Ecto neural progenitor cell (in vitro differentiated cells): Measurements from ENCODE around the gene CDH23.
"Not testable (repeated sequence)": the region's sequence is repeated elsewhere in the genome, so short reads cannot be mapped to it uniquely, and the experiment has no call there.

Experiments
- DNase-seq: peaks from one replicate; pipeline ENCODE4 v3.0.0-alpha.2; 2018; ENCODE audit warnings: low spot score

Gene CDH23

GRCh38 chr10:71396711-71397295, at the start of gene CDH23:
CDH23 (plus strand) TSS chr10:71396920; CDS start chr10:71439832, 42,912 bp downstream.
- DNase-seq, result peak; percentile 81

DNA sequence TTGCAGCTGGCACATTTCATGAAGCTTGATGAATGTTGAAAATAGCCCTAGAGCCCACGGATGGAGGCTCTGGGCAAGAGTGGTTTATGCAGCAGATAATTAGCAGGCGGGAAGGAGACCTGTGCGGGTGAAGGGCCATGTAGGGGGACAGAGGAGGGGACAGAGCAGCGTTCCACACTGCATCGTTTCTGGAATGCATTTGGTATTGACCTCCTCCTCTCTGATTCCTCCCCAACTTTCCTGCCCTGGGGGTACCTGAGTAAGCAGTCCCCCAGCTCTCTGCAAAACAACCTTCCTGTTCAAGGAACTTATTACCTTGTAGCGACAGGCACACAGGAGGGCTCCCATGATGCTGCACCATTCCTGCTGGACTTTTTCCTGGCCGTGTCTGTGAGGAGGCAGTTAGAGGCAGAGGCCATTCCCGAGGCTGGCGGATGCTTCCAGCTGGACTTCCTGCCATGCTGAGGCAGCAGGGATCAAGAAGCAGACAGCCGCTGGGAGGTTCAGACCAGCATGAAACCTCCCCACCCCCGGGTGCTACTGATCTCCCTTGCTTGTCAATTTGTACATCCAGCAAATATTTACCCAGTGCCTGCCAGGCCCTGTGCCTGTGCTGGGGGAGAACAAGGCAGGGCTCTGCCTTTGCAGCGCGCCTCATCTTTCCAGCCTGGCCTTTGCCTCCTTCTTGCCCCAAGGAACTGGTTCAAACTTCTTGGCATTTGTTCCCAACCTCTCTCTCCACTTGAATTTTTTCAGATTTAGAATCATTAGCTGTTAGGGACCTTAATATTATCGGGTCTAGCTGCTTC, 48.9 kb upstream of the CDH23 start:
- DNase-seq, result no peak

DNA sequence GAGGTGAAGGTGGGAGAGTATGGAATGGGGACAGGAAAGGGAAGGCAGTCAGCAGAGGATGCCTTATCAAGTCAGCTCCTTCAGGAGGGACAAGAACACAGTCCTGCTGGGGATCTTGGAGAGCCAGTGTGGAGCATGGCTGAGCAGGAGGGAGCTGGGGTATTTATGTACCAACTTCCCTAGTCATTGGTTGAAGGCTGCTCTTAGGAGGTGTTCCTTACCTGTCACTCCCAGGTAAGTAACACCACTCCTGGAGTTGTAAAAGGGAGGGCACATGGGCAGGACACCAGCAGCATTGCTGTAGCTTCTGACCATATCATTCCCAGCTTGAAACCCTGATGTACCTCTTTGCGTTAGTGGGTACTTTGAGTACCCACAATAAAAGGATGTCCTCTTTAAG, 47.9 kb upstream of the CDH23 start:
- no peak for DNase-seq

GRCh38 chr10:71349406-71349805, 47.3 kb upstream of the CDH23 start:
- DNase-seq, result no peak

- DNase-seq, result no peak
Measured at GRCh38 chr10:71351087-71351486, 45.6 kb upstream of the CDH23 start.

GRCh38 chr10:71351628-71352319, 44.9 kb upstream of the CDH23 start:
- no peak for DNase-seq

DNA sequence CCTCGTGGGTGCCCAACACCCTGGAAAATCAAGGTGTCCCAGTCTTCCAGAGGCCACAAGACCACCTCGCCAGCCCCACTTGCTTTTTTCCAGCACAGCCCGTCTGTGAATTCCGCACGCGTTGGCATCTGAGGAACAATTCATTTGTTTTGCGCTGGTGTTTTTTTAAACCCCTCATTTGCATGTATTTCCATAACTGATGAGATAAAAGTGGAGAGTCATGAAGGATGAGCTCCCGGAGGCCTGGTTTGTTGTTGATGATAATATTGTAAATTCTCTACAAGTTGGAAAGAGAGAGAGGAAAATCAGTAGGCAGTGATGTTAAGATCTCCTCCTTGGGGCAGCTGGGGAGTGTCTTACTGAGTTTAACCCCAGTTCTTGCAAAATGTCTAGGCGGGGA, 43.1 kb upstream of the CDH23 start:
- no peak for DNase-seq

DNA sequence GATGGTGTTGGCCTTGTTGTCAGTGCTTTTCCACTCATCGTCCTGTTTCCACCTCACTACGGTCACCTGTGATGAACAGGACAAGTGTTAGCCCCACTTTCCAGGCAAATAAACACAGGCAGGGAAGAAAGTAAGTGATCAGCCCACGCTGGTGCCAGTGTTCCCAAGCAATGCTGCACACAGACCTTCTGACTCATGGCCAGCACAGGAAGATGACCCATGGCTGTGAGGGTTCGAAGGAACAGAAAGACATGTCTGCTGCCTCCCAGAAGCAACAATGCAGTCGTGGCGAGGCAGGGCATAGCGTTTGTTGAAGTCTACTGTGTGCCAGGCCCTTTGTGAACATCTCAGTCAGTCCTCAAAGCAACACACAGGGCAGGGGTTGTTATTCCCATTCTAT, 41.9 kb upstream of the CDH23 start:
- no peak for DNase-seq

GRCh38 chr10:71355886-71356285, 40.8 kb upstream of the CDH23 start:
- DNase-seq, result no peak

- no peak for DNase-seq
Measured at GRCh38 chr10:71357792-71358265, 38.9 kb upstream of the CDH23 start.

- DNase-seq, result no peak
Measured at GRCh38 chr10:71358277-71358676, 38.4 kb upstream of the CDH23 start.

- not testable (repeated sequence) for DNase-seq
Measured at GRCh38 chr10:71358906-71359305, 37.8 kb upstream of the CDH23 start.

DNA sequence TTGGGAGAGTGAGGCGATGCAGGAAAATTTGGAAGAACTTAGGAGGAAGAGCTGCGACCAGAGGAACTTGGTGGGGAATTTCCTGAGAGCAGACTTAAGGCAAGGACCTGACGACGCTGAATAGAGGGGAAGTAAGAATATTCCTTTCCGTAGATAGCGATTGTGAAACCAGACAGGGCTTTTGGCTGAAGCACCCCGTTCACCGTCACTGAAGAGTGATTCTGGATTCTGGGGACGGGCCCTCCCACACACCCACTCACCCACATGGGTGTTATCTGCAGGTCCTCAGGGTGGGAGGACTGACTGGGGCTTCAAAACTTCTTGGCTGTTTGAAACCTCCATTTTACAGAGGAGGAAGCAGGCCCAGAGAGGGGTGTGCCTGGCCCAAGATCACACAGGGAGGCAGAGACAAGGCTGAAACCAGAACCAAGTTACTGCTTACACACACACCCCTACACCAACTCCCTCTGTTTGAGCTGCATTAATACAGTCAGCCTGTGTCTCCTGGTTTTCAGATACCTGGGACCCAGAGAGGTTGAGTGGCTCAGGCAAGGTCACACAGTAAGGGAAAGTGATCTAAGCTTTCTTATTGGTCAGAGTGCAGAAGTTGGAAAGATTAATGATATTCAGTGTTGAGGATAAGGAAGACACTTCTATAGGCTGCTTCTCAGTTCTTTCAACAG, 37.2 kb upstream of the CDH23 start:
- DNase-seq, result no peak

- no peak for DNase-seq
Measured at GRCh38 chr10:71360735-71361134, 36.0 kb upstream of the CDH23 start.

- no peak for DNase-seq
Measured at GRCh38 chr10:71361581-71361980, 35.1 kb upstream of the CDH23 start.

DNA sequence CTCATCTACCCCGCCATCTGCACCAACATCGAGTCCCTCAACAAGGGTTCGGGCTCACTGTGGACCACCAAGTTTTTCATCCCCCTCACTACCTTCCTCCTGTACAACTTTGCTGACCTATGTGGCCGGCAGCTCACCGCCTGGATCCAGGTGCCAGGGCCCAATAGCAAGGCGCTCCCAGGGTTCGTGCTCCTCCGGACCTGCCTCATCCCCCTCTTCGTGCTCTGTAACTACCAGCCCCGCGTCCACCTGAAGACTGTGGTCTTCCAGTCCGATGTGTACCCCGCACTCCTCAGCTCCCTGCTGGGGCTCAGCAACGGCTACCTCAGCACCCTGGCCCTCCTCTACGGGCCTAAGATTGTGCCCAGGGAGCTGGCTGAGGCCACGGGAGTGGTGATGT, 34.6 kb upstream of the CDH23 start:
- no peak for DNase-seq

DNA sequence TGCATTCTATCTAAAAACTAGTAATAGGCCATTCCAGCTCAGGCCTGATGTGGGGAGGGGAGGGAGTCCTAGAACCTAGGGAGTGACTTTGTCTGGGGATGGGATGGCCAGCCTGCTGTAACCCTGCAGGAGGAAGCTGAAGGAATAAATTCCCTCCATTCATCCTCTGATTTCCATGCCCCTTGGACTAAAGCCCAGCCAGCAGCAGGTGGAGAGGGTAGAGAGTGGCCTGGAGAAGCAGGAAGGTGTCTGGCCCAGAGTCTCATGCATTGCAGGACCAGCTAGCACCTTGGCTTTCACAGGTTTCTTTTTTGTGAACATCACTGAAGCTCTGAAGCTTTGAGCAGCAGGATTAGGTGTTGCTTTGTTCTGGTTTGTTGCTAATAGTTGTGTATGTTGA, 32.8 kb upstream of the CDH23 start:
- no peak for DNase-seq

DNA sequence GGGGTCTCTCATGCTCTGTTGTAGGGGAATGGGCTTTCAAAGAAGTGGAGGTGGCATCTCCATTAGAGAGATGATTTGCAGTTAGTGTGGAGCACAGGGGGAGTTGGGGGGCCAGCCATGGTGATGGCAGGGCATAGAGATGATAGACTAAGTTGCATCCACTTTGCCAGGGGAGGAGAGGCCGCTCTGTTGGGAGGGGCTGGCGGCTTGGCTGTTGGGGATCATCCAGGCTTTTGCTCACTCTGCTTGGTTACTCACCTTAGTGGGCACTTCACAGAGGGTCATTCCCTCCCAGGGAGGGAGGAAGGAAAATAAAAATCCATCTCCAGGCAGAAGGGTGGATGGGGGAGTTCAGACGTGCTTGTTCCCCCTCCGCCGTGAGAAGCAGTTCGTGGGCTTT, 31.4 kb upstream of the CDH23 start:
- DNase-seq, result no peak

GRCh38 chr10:71366690-71367089, 30.0 kb upstream of the CDH23 start:
- DNase-seq, result no peak

DNA sequence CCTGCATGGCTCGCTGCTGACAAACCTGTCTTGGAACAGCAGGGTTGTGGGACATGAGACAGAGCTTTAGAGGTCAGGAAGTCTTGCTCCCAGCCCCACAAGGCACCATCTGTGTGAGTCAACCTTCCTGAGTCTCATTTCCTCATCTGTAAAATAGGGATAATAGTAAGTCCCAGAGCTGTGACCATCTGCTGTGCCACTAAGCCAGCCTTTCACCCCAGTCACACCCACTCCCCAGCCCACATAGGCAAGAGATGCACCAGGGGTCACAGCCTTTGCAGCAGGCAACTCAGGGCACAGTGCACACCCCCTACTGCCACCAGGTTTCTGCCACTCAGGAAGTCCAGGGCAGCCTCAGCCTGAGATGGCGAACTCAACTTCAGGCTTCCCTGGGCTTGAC, 29.4 kb upstream of the CDH23 start:
- no peak for DNase-seq

DNA sequence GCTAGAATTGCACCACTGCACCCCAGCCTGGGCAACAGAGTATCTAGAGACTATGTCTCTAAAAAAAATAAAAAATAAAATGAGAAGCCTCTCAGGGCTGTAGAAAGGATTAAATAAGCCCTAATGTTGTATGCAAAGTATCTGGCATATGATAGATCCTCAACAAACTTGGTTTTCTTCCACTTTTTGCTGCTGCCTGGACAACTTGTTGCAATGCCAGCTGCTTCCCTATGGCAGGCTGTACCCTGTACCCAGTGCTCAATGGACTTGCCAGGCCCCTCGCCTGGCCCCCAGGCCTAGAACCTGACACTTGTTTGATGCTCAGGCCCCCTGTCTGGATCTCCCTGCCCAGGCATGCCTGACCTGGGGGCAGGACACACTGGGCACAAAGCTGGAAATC, 28.5 kb upstream of the CDH23 start:
- no peak for DNase-seq

GRCh38 chr10:71368643-71369042, 28.1 kb upstream of the CDH23 start:
- DNase-seq, result no peak

DNA sequence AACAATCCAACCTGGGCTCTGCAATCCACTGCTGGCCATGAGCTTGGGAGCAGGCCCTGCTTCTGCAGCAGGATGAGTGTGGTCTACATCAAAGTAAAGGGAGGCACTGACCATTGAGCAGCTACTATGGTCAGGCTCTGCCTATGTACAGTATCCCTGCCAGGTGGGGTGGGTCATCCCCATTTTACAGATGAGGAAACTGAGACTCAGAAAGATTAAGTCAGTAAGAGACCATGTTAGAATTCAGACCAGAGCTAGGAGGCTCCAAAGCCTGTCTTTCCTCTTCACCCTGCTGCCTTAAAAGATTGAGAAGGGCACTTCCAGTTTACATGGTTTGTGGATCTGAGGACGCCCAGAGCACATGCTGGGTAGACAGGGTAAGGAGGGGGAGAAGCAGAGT, 27.1 kb upstream of the CDH23 start:
- no peak for DNase-seq
